ENCODE measurements around the gene NKAPD1.

NKAPD1 gene

DNA sequence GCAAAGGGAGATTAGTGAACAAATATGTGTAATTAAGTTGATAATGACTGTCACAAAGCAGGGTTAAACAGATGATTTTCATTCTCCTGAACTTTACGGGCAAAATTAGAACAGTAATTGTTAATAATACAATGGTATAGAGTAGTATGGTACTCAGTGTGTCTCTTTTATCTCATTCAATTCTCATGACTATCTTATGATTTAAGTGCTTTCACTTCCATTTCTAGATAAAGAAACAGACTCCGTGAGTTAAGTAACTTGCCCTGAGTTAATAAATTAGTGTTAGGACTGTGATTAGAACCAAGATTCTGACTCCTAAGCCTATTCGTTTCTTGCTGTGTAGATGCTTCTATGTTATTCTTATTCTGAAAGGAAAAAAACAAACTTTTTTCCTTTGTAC is 22.3 kb upstream of the NKAPD1 start:
- no peak for DNase-seq (ENCODE audit: low read depth)

DNA sequence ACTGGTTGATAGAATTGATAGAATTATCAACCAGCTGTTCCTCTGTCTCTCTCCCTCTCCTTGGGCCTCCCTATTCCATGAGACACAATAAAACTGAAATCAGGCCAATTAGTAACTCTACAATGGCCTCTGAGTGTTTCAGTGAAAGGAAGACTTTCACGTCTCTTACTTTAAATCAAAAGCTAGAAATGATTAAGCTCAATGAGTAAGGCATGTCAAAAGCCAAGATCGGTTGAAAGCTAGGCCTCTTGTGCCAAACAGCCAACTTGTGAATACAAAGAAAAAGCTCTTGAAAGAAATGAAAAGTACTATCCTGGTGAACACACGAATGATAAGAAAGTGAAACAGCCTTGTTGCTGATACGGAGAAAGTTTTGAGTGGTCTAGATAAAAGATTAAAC is 16.9 kb upstream of the NKAPD1 start:
- TF ChIP-seq, protein P1, sequence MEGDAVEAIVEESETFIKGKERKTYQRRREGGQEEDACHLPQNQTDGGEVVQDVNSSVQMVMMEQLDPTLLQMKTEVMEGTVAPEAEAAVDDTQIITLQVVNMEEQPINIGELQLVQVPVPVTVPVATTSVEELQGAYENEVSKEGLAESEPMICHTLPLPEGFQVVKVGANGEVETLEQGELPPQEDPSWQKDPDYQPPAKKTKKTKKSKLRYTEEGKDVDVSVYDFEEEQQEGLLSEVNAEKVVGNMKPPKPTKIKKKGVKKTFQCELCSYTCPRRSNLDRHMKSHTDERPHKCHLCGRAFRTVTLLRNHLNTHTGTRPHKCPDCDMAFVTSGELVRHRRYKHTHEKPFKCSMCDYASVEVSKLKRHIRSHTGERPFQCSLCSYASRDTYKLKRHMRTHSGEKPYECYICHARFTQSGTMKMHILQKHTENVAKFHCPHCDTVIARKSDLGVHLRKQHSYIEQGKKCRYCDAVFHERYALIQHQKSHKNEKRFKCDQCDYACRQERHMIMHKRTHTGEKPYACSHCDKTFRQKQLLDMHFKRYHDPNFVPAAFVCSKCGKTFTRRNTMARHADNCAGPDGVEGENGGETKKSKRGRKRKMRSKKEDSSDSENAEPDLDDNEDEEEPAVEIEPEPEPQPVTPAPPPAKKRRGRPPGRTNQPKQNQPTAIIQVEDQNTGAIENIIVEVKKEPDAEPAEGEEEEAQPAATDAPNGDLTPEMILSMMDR (IDR thresholded peaks at IDR 0.05; ENCODE audit: low read length, missing control alignments), result no peak
- no peak for DNase-seq (ENCODE audit: low read depth)
- no peak overlapping the region for H3K4me3 ChIP-seq (replicated peaks; ENCODE audit: low read depth, low read length)

More for the DNA sequence above, 22.3 kb upstream of the NKAPD1 start:
- TF ChIP-seq, protein P1 (IDR thresholded peaks at IDR 0.05; ENCODE audit: low read length, missing control alignments), result no peak
- H3K4me3 ChIP-seq (replicated peaks; ENCODE audit: low read depth, low read length), result no peak overlapping the region

DNA sequence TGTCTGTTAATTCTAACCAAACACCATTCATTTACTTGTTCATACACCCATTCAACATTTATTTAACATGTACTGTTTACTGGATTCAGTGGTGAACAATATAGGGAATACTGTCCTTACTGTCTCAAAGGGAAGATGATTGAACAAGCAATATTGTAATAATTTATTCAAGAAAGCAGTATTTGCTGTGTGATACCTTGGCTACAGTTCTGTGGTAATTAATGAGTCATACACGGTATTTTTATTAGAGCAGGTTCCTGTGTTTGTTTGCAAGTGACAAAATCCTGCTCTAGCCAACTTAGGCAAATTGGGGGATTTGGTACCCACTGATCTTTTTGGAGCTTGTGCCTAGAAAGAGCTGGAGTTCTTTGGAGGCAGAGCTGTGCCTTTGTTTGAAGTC is 16.0 kb upstream of the NKAPD1 start:
- DNase-seq (ENCODE audit: low read depth), result no peak
- no peak overlapping the region for H3K4me3 ChIP-seq (replicated peaks; ENCODE audit: low read depth, low read length)
- TF ChIP-seq, protein P1 (IDR thresholded peaks at IDR 0.05; ENCODE audit: low read length, missing control alignments), result no peak

DNA sequence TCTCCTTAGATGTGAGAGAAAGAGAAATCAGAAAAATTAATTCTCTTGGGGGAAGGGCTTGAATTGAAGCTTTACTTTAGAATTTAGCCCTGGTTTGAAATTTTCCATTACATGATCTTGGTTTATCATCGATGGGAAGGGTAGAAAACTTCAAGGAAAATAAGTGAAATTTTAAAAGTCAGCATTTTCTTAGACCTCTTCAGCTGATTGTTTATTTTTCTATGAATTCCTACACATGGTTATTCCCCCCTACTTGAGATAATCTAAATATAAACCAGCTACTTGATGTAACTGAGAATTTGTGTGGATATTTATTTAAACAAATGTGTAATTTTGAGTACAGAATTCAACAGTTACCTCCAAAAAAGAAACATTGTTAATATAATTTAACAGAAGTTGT is 11.2 kb upstream of the NKAPD1 start:
- TF ChIP-seq, protein P1 (IDR thresholded peaks at IDR 0.05; ENCODE audit: low read length, missing control alignments), result no peak
- no peak overlapping the region for H3K4me3 ChIP-seq (replicated peaks; ENCODE audit: low read depth, low read length)

DNA sequence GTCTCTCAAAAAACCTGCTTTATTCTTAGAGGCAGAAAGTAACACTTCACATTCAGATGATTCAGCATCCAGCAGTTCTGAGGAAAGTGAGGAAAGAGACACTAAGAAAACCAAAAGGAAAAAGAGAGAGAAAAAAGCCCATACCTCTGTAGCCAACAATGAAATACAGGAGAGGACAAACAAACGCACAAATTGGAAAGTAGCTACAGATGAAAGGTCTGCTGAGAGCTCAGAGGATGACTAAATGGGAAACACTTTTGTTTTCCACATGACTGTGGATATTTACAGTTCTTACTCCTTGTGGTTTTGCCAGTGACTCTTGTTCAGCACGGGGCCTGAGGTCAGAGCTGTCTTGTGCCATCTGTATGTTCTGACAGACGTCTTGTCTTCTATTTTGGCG is 8.6 kb downstream of the NKAPD1 start:
- DNase-seq (ENCODE audit: low read depth), result peak; percentile 18
- TF ChIP-seq, protein P1 (IDR thresholded peaks at IDR 0.05; ENCODE audit: low read length, missing control alignments), result no peak
- H3K4me3 ChIP-seq (replicated peaks; ENCODE audit: low read depth, low read length), result no peak overlapping the region

More for the DNA sequence above, 11.2 kb upstream of the NKAPD1 start:
- DNase-seq (ENCODE audit: low read depth), result no peak

DNA sequence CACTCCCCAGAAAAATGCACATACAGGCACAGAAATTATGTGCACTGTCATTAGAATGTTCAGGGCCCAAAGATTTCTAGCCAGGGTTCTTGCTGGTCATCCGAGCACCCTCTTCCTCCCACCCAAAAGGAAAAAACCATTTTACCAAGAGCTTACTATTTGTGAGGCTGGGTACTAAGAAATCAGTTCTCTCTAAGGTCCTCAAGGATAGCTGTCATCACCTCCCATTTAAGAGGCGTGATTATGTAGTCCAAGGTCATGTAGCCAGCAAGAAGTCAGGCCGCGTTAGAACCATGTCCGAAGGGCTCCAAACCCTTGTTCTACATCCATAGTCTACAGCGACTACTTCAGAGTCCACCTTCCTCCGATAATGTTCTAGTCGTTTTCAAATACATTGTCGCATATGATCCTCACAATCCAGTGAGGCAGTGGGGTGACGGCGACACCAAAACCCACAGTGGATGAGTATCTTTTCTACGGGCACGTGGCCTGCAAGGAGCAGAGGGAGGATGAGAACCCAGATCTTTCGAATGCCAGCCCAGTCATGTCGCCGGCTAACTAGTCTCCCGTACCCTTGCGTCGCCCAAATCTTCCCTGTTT is 11.8 kb downstream of the NKAPD1 start:
- TF ChIP-seq, protein P1 (IDR thresholded peaks at IDR 0.05; ENCODE audit: low read length, missing control alignments), result no peak
- peak overlapping the region; percentile 75 for H3K4me3 ChIP-seq (replicated peaks; ENCODE audit: low read depth, low read length)
- peak; percentile 31 for DNase-seq (ENCODE audit: low read depth)

Measured in fibroblast of pulmonary artery (primary cell).